Measurements from ENCODE around the gene ARPP21. TPM values are rescaled to one million over a fixed set of nuclear protein-coding genes. Genes with fewer than 3 reads are reported as not detected.

The ARPP21 gene
- polyA plus RNA-seq, 3 donors from 2014 or later, result not detected

GRCh38 chr3:35647461-35647860 is 8.1 kb downstream of the ARPP21 start:
- Mint-ChIP-seq H3K9me3 (peaks cover 0 to 11% (median 5%) of the 10 kb centered on the region in 6 donors), H3K27me3 (ENCODE audit: low read depth in 3 of 3) (peaks cover 0 to 4% (median 0%) of the 10 kb centered on the region in 3 donors), H3K36me3 (no peaks in the 10 kb centered on the region), H3K4me3 (no peak overlapping the region), H3K27ac (no peak overlapping the region), H3K4me1 (no peaks in the 10 kb centered on the region)
- DNase-seq, result no peak

- H3K27me3 Mint-ChIP-seq (ENCODE audit: low read depth in 3 of 3), result peaks cover 0 to 4% (median 0%) of the 10 kb centered on the region in 3 donors
- no peak overlapping the region for H3K27ac Mint-ChIP-seq
- DNase-seq, result no peak
- H3K4me3 Mint-ChIP-seq, result no peak overlapping the region
- no peaks in the 10 kb centered on the region for H3K36me3 Mint-ChIP-seq
- H3K9me3 Mint-ChIP-seq, result peaks cover 0 to 20% (median 6%) of the 10 kb centered on the region in 6 donors
- H3K4me1 Mint-ChIP-seq, result no peaks in the 10 kb centered on the region
Measured at GRCh38 chr3:35648347-35648746, 9.0 kb downstream of the ARPP21 start.

GRCh38 chr3:35649405-35649804 is 10.1 kb downstream of the ARPP21 start:
- no peak for DNase-seq
- Mint-ChIP-seq H3K4me1 (no peaks in the 10 kb centered on the region), H3K27me3 (ENCODE audit: low read depth in 3 of 3) (peaks cover 0 to 4% (median 0%) of the 10 kb centered on the region in 3 donors), H3K27ac (no peak overlapping the region), H3K4me3 (no peak overlapping the region), H3K9me3 (peaks cover 0 to 21% (median 6%) of the 10 kb centered on the region in 6 donors), H3K36me3 (no peaks in the 10 kb centered on the region)

- peaks cover 0 to 26% (median 6%) of the 10 kb centered on the region in 6 donors for H3K9me3 Mint-ChIP-seq
- H3K27me3 Mint-ChIP-seq (ENCODE audit: low read depth in 3 of 3), result peaks cover 0 to 4% (median 0%) of the 10 kb centered on the region in 3 donors
- H3K4me1 Mint-ChIP-seq, result no peaks in the 10 kb centered on the region
- H3K36me3 Mint-ChIP-seq, result no peaks in the 10 kb centered on the region
- no peak for DNase-seq
- H3K27ac Mint-ChIP-seq, result no peak overlapping the region
- no peak overlapping the region for H3K4me3 Mint-ChIP-seq
Measured at GRCh38 chr3:35651426-35651825, 12.1 kb downstream of the ARPP21 start.

- Mint-ChIP-seq H3K4me1 (no peaks in the 10 kb centered on the region), H3K36me3 (no peaks in the 10 kb centered on the region), H3K27me3 (ENCODE audit: low read depth in 3 of 3) (peaks cover 0 to 4% (median 0%) of the 10 kb centered on the region in 3 donors), H3K27ac (no peak overlapping the region), H3K9me3 (peaks cover 1 to 26% (median 6%) of the 10 kb centered on the region in 6 donors), H3K4me3 (no peak overlapping the region)
- DNase-seq, result no peak
Measured at GRCh38 chr3:35651851-35652250, 12.5 kb downstream of the ARPP21 start.

GRCh38 chr3:35653347-35653746 is 14.0 kb downstream of the ARPP21 start:
- peaks cover 3 to 26% (median 6%) of the 10 kb centered on the region in 6 donors for H3K9me3 Mint-ChIP-seq
- no peak overlapping the region for H3K4me3 Mint-ChIP-seq
- H3K27me3 Mint-ChIP-seq (ENCODE audit: low read depth in 3 of 3), result peaks cover 0 to 1% (median 0%) of the 10 kb centered on the region in 3 donors
- no peaks in the 10 kb centered on the region for H3K4me1 Mint-ChIP-seq
- no peaks in the 10 kb centered on the region for H3K36me3 Mint-ChIP-seq
- no peak overlapping the region for H3K27ac Mint-ChIP-seq
- no peak for DNase-seq

- no peaks in the 10 kb centered on the region for H3K4me1 Mint-ChIP-seq
- no peaks in the 10 kb centered on the region for H3K27me3 Mint-ChIP-seq (ENCODE audit: low read depth in 3 of 3)
- H3K27ac Mint-ChIP-seq, result no peak overlapping the region
- DNase-seq, result no peak
- H3K9me3 Mint-ChIP-seq, result peaks cover 3 to 28% (median 6%) of the 10 kb centered on the region in 6 donors
- no peaks in the 10 kb centered on the region for H3K36me3 Mint-ChIP-seq
- no peak overlapping the region for H3K4me3 Mint-ChIP-seq
Measured at GRCh38 chr3:35654476-35654875, 15.2 kb downstream of the ARPP21 start.

GRCh38 chr3:35658686-35659085 is 19.4 kb downstream of the ARPP21 start:
- no peak overlapping the region for H3K27ac Mint-ChIP-seq
- peaks cover 0 to 32% (median 2%) of the 10 kb centered on the region in 6 donors for H3K9me3 Mint-ChIP-seq
- no peaks in the 10 kb centered on the region for H3K36me3 Mint-ChIP-seq
- H3K27me3 Mint-ChIP-seq (ENCODE audit: low read depth in 3 of 3), result peaks cover 0 to 2% (median 0%) of the 10 kb centered on the region in 3 donors
- H3K4me3 Mint-ChIP-seq, result no peak overlapping the region
- no peaks in the 10 kb centered on the region for H3K4me1 Mint-ChIP-seq
- no peak for DNase-seq

GRCh38 chr3:35659768-35660167 is 20.4 kb downstream of the ARPP21 start:
- peaks cover 0 to 3% (median 0%) of the 10 kb centered on the region in 3 donors for H3K27me3 Mint-ChIP-seq (ENCODE audit: low read depth in 3 of 3)
- no peak for DNase-seq
- no peaks in the 10 kb centered on the region for H3K36me3 Mint-ChIP-seq
- no peak overlapping the region for H3K27ac Mint-ChIP-seq
- peaks cover 0 to 32% (median 2%) of the 10 kb centered on the region in 6 donors for H3K9me3 Mint-ChIP-seq
- H3K4me1 Mint-ChIP-seq, result no peaks in the 10 kb centered on the region
- H3K4me3 Mint-ChIP-seq, result no peak overlapping the region

- no peak for DNase-seq
- H3K4me1 Mint-ChIP-seq, result no peaks in the 10 kb centered on the region
- no peak overlapping the region for H3K27ac Mint-ChIP-seq
- peaks cover 2 to 29% (median 3%) of the 10 kb centered on the region in 6 donors for H3K9me3 Mint-ChIP-seq
- H3K27me3 Mint-ChIP-seq (ENCODE audit: low read depth in 3 of 3), result peaks cover 0 to 3% (median 0%) of the 10 kb centered on the region in 3 donors
- no peaks in the 10 kb centered on the region for H3K36me3 Mint-ChIP-seq
- H3K4me3 Mint-ChIP-seq, result no peak overlapping the region
Measured at GRCh38 chr3:35663471-35663870, 24.1 kb downstream of the ARPP21 start.

- Mint-ChIP-seq H3K4me3 (no peak overlapping the region), H3K27me3 (ENCODE audit: low read depth in 3 of 3) (peaks cover 0 to 3% (median 0%) of the 10 kb centered on the region in 3 donors), H3K36me3 (no peaks in the 10 kb centered on the region), H3K27ac (no peak overlapping the region), H3K9me3 (peaks cover 0 to 25% (median 2%) of the 10 kb centered on the region in 6 donors), H3K4me1 (no peaks in the 10 kb centered on the region)
- no peak for DNase-seq
Measured at GRCh38 chr3:35664460-35664919, 25.2 kb downstream of the ARPP21 start.

- DNase-seq, result no peak
- H3K36me3 Mint-ChIP-seq, result no peaks in the 10 kb centered on the region
- no peak overlapping the region for H3K4me3 Mint-ChIP-seq
- H3K27ac Mint-ChIP-seq, result no peak overlapping the region
- peaks cover 0 to 25% (median 5%) of the 10 kb centered on the region in 6 donors for H3K9me3 Mint-ChIP-seq
- H3K27me3 Mint-ChIP-seq (ENCODE audit: low read depth in 3 of 3), result peaks cover 0 to 2% (median 0%) of the 10 kb centered on the region in 3 donors
- no peaks in the 10 kb centered on the region for H3K4me1 Mint-ChIP-seq
Measured at GRCh38 chr3:35665390-35666055, 26.2 kb downstream of the ARPP21 start.

- H3K4me1 Mint-ChIP-seq, result no peaks in the 10 kb centered on the region
- no peak overlapping the region for H3K4me3 Mint-ChIP-seq
- H3K27me3 Mint-ChIP-seq (ENCODE audit: low read depth in 3 of 3), result peaks cover 0 to 2% (median 0%) of the 10 kb centered on the region in 3 donors
- H3K27ac Mint-ChIP-seq, result no peak overlapping the region
- no peak for DNase-seq
- peaks cover 0 to 18% (median 10%) of the 10 kb centered on the region in 6 donors for H3K9me3 Mint-ChIP-seq
- no peaks in the 10 kb centered on the region for H3K36me3 Mint-ChIP-seq
Measured at GRCh38 chr3:35666888-35667287, 27.6 kb downstream of the ARPP21 start.

- no peaks in the 10 kb centered on the region for H3K4me1 Mint-ChIP-seq
- H3K27ac Mint-ChIP-seq, result no peak overlapping the region
- H3K4me3 Mint-ChIP-seq, result no peak overlapping the region
- no peaks in the 10 kb centered on the region for H3K36me3 Mint-ChIP-seq
- peaks cover 0 to 18% (median 9%) of the 10 kb centered on the region in 6 donors for H3K9me3 Mint-ChIP-seq
- no peaks in the 10 kb centered on the region for H3K27me3 Mint-ChIP-seq (ENCODE audit: low read depth in 3 of 3)
- DNase-seq, result no peak
Measured at GRCh38 chr3:35670408-35670965, 31.2 kb downstream of the ARPP21 start.
